OCI-LY1 (cell line): Measurements from ENCODE around the gene RHOV.

Experiments
- EZH2 ChIP-seq: fragments of 200-600 bp; sonication (generic), shearing (Covaris generic); IDR thresholded peaks from 2 replicates; pipeline ENCODE4 v1.8.0; 2017; ENCODE audit warnings: borderline replicate concordance, mixed run types, mild to moderate bottlenecking, antibody characterized with exemption, low read length, moderate library complexity, mixed read lengths
- TF ChIP-seq, protein P1 (sequence below): fragments of 200-600 bp; sonication (generic), shearing (Covaris generic); IDR thresholded peaks from 2 replicates; pipeline ENCODE4 v1.5.1; 2017; ENCODE audit warnings: mild to moderate bottlenecking, antibody characterized with exemption, low read length, moderate library complexity, mixed read lengths

GRCh38 chr15:40879609-40880008 is 5.6 kb upstream of the RHOV start:
- no peak for TF ChIP-seq EZH2
- TF ChIP-seq, protein P1, sequence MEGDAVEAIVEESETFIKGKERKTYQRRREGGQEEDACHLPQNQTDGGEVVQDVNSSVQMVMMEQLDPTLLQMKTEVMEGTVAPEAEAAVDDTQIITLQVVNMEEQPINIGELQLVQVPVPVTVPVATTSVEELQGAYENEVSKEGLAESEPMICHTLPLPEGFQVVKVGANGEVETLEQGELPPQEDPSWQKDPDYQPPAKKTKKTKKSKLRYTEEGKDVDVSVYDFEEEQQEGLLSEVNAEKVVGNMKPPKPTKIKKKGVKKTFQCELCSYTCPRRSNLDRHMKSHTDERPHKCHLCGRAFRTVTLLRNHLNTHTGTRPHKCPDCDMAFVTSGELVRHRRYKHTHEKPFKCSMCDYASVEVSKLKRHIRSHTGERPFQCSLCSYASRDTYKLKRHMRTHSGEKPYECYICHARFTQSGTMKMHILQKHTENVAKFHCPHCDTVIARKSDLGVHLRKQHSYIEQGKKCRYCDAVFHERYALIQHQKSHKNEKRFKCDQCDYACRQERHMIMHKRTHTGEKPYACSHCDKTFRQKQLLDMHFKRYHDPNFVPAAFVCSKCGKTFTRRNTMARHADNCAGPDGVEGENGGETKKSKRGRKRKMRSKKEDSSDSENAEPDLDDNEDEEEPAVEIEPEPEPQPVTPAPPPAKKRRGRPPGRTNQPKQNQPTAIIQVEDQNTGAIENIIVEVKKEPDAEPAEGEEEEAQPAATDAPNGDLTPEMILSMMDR, result no peak
